Upper lobe of right lung (tissue), 1 donor: ENCODE measurements around the gene EVI5. TPM values are rescaled to one million over a fixed set of nuclear protein-coding genes. Genes with fewer than 3 reads are reported as not detected.
"Not testable (repeated sequence)": the region's sequence is repeated elsewhere in the genome, so short reads cannot be mapped to it uniquely, and the experiment has no call there.

Source experiments
- ATAC-seq: fragments of 200-7000 bp; cut with Tn5 transposase; one replicate; pipeline ENCODE4 v1.9.1; 2020; ENCODE audit warnings: mild to moderate bottlenecking, moderate library complexity
- DNase-seq: peaks from one replicate; pipeline ENCODE4 v3.0.0-alpha.2; 2020
- H3K27ac ChIP-seq: fragments of 200-600 bp; one replicate; pipeline ENCODE4 v1.8.0; 2022
- H3K27me3 ChIP-seq: fragments of 200-600 bp; one replicate; pipeline ENCODE4 v1.8.0; 2022; ENCODE audit warnings: mild to moderate bottlenecking
- H3K36me3 ChIP-seq: fragments of 200-600 bp; one replicate; pipeline ENCODE4 v1.8.0; 2022
- H3K4me1 ChIP-seq: fragments of 200-600 bp; one replicate; pipeline ENCODE4 v1.8.0; 2022
- H3K4me3 ChIP-seq: fragments of 200-600 bp; one replicate; pipeline ENCODE4 v1.8.0; 2022; ENCODE audit warnings: mild to moderate bottlenecking
- H3K9me3 ChIP-seq: fragments of 200-600 bp; one replicate; pipeline ENCODE4 v1.8.0; 2022
- intact Hi-C: fragments of 100-400 bp; cut with DNase I; formaldehyde crosslinking; loops from one replicate; pipeline ENCODE4 v1.11.0; 2022
- total RNA-seq: library from RNA; stranded (reverse); fragmentation: NEBNext Ultra II Directional; extraction: Animal tissue kit (Norgen Biotek cat#: 25700); gene quantifications from one replicate; pipeline ENCODE4 v1.2.1, GENCODE V29; 2021
- TF ChIP-seq, protein P1 (sequence below): fragments of 200-600 bp; IDR thresholded peaks from one replicate; pipeline ENCODE4 v1.8.0; 2022; ENCODE audit warnings: antibody characterized with exemption
- donor health status: DM: no; HTN: yes; CAD: no; lungs with severe emphysema.

Gene EVI5
- total RNA-seq, 1 donor from 2014 or later, result 43.7 TPM

- no peak for ATAC-seq
Observed at GRCh38 chr1:92730476-92730875, 54.4 kb downstream of the EVI5 start.

GRCh38 chr1:92728697-92729096, 56.2 kb downstream of the EVI5 start:
- H3K4me3 ChIP-seq, result no peak overlapping the region
- no peak overlapping the region for H3K27ac ChIP-seq
- H3K4me1 ChIP-seq, result no peaks in the 10 kb centered on the region
- peaks cover 5% of the 10 kb centered on the region for H3K36me3 ChIP-seq
- DNase-seq, result no peak
- no peaks in the 10 kb centered on the region for H3K9me3 ChIP-seq
- peak; percentile 84 for ATAC-seq
- H3K27me3 ChIP-seq, result no peaks in the 10 kb centered on the region
- intact Hi-C loops, result no loop called here
- TF ChIP-seq, protein P1, sequence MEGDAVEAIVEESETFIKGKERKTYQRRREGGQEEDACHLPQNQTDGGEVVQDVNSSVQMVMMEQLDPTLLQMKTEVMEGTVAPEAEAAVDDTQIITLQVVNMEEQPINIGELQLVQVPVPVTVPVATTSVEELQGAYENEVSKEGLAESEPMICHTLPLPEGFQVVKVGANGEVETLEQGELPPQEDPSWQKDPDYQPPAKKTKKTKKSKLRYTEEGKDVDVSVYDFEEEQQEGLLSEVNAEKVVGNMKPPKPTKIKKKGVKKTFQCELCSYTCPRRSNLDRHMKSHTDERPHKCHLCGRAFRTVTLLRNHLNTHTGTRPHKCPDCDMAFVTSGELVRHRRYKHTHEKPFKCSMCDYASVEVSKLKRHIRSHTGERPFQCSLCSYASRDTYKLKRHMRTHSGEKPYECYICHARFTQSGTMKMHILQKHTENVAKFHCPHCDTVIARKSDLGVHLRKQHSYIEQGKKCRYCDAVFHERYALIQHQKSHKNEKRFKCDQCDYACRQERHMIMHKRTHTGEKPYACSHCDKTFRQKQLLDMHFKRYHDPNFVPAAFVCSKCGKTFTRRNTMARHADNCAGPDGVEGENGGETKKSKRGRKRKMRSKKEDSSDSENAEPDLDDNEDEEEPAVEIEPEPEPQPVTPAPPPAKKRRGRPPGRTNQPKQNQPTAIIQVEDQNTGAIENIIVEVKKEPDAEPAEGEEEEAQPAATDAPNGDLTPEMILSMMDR, result no peak

More at GRCh38 chr1:92730476-92730875, 54.4 kb downstream of the EVI5 start:
- DNase-seq, result no peak
- peaks cover 16% of the 10 kb centered on the region for H3K36me3 ChIP-seq
- intact Hi-C loops, result no loop called here
- H3K27ac ChIP-seq, result no peak overlapping the region
- TF ChIP-seq, protein P1, result no peak
- no peak overlapping the region for H3K4me3 ChIP-seq
- no peaks in the 10 kb centered on the region for H3K4me1 ChIP-seq
- H3K27me3 ChIP-seq, result no peaks in the 10 kb centered on the region
- H3K9me3 ChIP-seq, result no peaks in the 10 kb centered on the region

- H3K27me3 ChIP-seq, H3K27ac ChIP-seq, DNase-seq, H3K4me3 ChIP-seq, intact Hi-C loops, H3K9me3 ChIP-seq, ATAC-seq, H3K36me3 ChIP-seq, H3K4me1 ChIP-seq: not testable (repeated sequence)
Observed at GRCh38 chr1:92723713-92724112, 61.2 kb downstream of the EVI5 start.

DNA sequence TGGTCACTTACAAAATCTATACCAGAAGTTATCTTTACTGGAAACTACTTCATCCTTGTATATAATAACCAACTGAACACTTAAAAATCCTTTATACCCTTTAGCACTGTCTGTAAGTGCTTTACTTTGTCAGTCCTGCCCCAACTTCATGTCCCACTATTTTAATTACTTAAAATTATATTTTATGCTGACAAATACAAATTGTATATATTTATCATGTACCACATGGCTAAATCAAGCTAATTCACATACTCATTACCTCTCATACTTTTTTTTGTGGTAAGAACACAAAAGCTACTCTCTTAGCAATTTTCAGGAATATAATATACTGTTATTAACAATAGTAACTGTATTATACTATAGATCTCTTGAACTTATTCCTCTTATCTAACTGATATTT, 63.0 kb downstream of the EVI5 start:
- Histone ChIP-seq H3K9me3 (no peaks in the 10 kb centered on the region), H3K4me1 (no peaks in the 10 kb centered on the region)
- TF ChIP-seq, protein P1, result no peak

DNA sequence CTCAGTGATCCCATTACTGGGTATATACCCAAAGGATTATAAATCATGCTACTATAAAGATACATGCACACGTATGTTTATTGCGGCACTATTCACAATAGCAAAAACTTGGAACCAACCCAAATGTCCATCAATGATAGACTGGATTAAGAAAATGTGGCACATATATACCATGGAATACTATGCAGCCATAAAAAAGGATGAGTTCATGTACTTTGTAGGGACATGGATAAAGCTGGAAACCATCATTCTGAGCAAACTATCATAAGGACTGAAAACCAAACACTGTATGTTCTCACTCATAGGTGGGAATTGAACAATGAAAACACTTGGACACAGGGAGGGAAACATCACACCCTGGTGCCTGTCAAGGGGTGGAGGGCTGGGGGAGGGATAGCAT, 63.8 kb downstream of the EVI5 start:
- H3K4me3 ChIP-seq, DNase-seq, H3K4me1 ChIP-seq, intact Hi-C loops, H3K27me3 ChIP-seq, H3K9me3 ChIP-seq, H3K36me3 ChIP-seq, H3K27ac ChIP-seq, ATAC-seq: not testable (repeated sequence)

More for the DNA sequence above, 63.0 kb downstream of the EVI5 start:
- Histone ChIP-seq H3K27ac (no peak overlapping the region), H3K36me3 (no peaks in the 10 kb centered on the region), H3K27me3 (no peaks in the 10 kb centered on the region), H3K4me3 (no peak overlapping the region)
- intact Hi-C loops, result no loop called here
- DNase-seq, result no peak
- no peak for ATAC-seq

DNA sequence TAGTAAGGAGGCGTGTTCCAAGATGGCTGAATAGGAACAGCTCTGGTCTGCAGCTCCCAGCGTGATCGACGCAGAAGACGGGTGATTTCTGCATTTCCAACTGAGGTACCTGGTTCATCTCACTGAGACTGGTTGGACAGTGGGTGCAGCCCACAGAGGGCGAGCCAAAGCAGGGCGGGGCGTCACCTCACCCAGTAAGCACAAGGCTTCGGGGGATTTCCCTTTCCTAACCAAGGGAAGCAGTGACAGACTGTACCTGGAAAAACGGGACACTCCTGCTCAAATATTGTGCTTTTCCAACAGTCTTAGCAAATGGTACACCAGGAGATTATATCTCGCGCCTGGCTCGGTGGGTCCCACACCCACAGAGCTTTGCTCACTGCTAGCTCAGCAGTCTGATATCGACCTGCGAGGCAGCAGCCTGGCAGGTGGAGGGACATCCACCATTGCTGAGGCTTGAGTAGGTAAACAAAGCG, 69.4 kb downstream of the EVI5 start:
- H3K9me3 ChIP-seq, intact Hi-C loops, H3K27me3 ChIP-seq, DNase-seq, H3K4me3 ChIP-seq, ATAC-seq, H3K27ac ChIP-seq, H3K4me1 ChIP-seq, H3K36me3 ChIP-seq: not testable (repeated sequence)

GRCh38 chr1:92713939-92714338, 71.0 kb downstream of the EVI5 start:
- Histone ChIP-seq H3K9me3 (no peaks in the 10 kb centered on the region), H3K4me3 (no peak overlapping the region), H3K4me1 (no peaks in the 10 kb centered on the region), H3K27ac (no peak overlapping the region), H3K36me3 (no peaks in the 10 kb centered on the region), H3K27me3 (no peaks in the 10 kb centered on the region)
- TF ChIP-seq, protein P1, result no peak
- DNase-seq (no peak), ATAC-seq (no peak)
- intact Hi-C loops, result no loop called here
